ENCODE results near the gene PLEKHG4. TPM values are rescaled to one million over a fixed set of nuclear protein-coding genes. Genes with fewer than 3 reads are reported as not detected.

Gene PLEKHG4
- total RNA-seq, 1 experiment from 2014 or later, result 32.7 TPM

DNA sequence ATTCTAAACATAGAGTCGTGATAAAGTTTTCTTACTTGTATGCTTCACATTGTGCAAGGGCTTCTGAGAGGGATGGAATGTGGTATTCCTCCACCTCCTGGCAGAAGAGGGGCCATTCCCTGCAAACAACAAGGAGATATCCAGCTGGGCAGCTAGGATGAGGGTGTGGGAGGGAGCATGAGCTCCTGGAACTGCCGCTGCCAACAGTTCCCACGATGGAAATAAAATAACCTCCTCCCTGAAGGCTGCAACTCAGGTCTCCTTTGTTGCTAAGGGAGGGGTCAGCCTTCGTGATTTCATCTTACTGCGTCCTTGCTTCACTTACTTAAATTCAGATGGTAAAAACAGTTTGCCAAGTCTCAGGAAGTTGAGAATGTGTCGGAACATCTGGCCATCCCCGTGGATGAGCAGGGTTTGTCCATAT is 15.6 kb downstream of the PLEKHG4 start:
- H3K27ac Mint-ChIP-seq (ENCODE audit: low read depth, unreplicated experiment), result no peak overlapping the region
- no peak for TF ChIP-seq CTCF (IDR thresholded peaks at IDR 0.05; ENCODE audit: unreplicated experiment)
- DNase-seq (ENCODE audit: unreplicated experiment), result no peak
- CTCF ChIA-PET, result interaction anchor here (0.6 to 4.9 kb wide), 4 partner anchors 10 to 75 kb away, joined by 3 to 35 read pairs (median 4); no protein-coding TSS in a partner anchor
- H3K4me1 Mint-ChIP-seq (ENCODE audit: insufficient read depth, unreplicated experiment), result peaks cover 7% of the 10 kb centered on the region
- intact Hi-C loops (cut with micrococcal nuclease), result no loop called here
- H3K4me3 Mint-ChIP-seq (ENCODE audit: unreplicated experiment), result no peak overlapping the region
- no peaks in the 10 kb centered on the region for H3K36me3 Mint-ChIP-seq (ENCODE audit: insufficient read depth, unreplicated experiment)
- H3K27me3 Mint-ChIP-seq (ENCODE audit: insufficient read depth, unreplicated experiment), result peaks cover 16% of the 10 kb centered on the region
- POLR2A ChIA-PET, result interaction anchor here (0.7 to 1.1 kb wide), 2 partner anchors 17 to 59 kb away, joined by 3 read pairs; no protein-coding TSS in a partner anchor
- BruUV-seq (replicated peaks), result no TSS peak
- H3K9me3 Mint-ChIP-seq (ENCODE audit: unreplicated experiment), result no peaks in the 10 kb centered on the region

- Mint-ChIP-seq H3K27ac (ENCODE audit: low read depth, unreplicated experiment) (no peak overlapping the region), H3K36me3 (ENCODE audit: insufficient read depth, unreplicated experiment) (no peaks in the 10 kb centered on the region), H3K4me1 (ENCODE audit: insufficient read depth, unreplicated experiment) (peaks cover 7% of the 10 kb centered on the region), H3K27me3 (ENCODE audit: insufficient read depth, unreplicated experiment) (peaks cover 16% of the 10 kb centered on the region), H3K9me3 (ENCODE audit: unreplicated experiment) (no peaks in the 10 kb centered on the region), H3K4me3 (ENCODE audit: unreplicated experiment) (no peak overlapping the region)
- ChIA-PET POLR2A (interaction anchor here (1.1 kb wide), 1 partner anchor 49 kb away, joined by 5 read pairs; the partner anchor contains the start of gene FHOD1), CTCF (interaction anchor here (0.9 to 4.9 kb wide), 4 partner anchors 11 to 132 kb away, joined by 4 to 35 read pairs (median 5); no protein-coding TSS in a partner anchor)
- no peak for DNase-seq (ENCODE audit: unreplicated experiment)
- no peak for TF ChIP-seq CTCF (IDR thresholded peaks at IDR 0.05; ENCODE audit: unreplicated experiment)
- no TSS peak for BruUV-seq (replicated peaks)
- intact Hi-C loops (cut with micrococcal nuclease), result no loop called here
These were observed 17.1 kb downstream of the PLEKHG4 start for GRCh38 chr16:67296420-67296819.

- BruUV-seq (replicated peaks), result no TSS peak
- peaks cover 4% of the 10 kb centered on the region for H3K27me3 Mint-ChIP-seq (ENCODE audit: insufficient read depth, unreplicated experiment)
These were observed 18.9 kb downstream of the PLEKHG4 start for GRCh38 chr16:67298277-67298676.

GRCh38 chr16:67299269-67299668 is 19.9 kb downstream of the PLEKHG4 start:
- no TSS peak for BruUV-seq (replicated peaks)
- no peaks in the 10 kb centered on the region for H3K9me3 Mint-ChIP-seq (ENCODE audit: unreplicated experiment)

More at GRCh38 chr16:67298277-67298676, 18.9 kb downstream of the PLEKHG4 start:
- no peak overlapping the region for H3K4me3 Mint-ChIP-seq (ENCODE audit: unreplicated experiment)
- no peak for DNase-seq (ENCODE audit: unreplicated experiment)
- ChIA-PET CTCF (interaction anchor here (4.9 kb wide), 1 partner anchor 13 kb away, joined by 35 read pairs; no protein-coding TSS in a partner anchor), POLR2A (no interaction called here)
- H3K9me3 Mint-ChIP-seq (ENCODE audit: unreplicated experiment), result no peaks in the 10 kb centered on the region
- intact Hi-C loops (cut with micrococcal nuclease), result no loop called here
- H3K27ac Mint-ChIP-seq (ENCODE audit: low read depth, unreplicated experiment), result no peak overlapping the region
- TF ChIP-seq CTCF (IDR thresholded peaks at IDR 0.05; ENCODE audit: unreplicated experiment), result no peak
- H3K36me3 Mint-ChIP-seq (ENCODE audit: insufficient read depth, unreplicated experiment), result no peaks in the 10 kb centered on the region
- H3K4me1 Mint-ChIP-seq (ENCODE audit: insufficient read depth, unreplicated experiment), result peaks cover 7% of the 10 kb centered on the region

More at GRCh38 chr16:67299269-67299668, 19.9 kb downstream of the PLEKHG4 start:
- DNase-seq (ENCODE audit: unreplicated experiment), result no peak
- H3K36me3 Mint-ChIP-seq (ENCODE audit: insufficient read depth, unreplicated experiment), result no peaks in the 10 kb centered on the region
- no peak overlapping the region for H3K27ac Mint-ChIP-seq (ENCODE audit: low read depth, unreplicated experiment)
- peaks cover 7% of the 10 kb centered on the region for H3K4me1 Mint-ChIP-seq (ENCODE audit: insufficient read depth, unreplicated experiment)
- no peaks in the 10 kb centered on the region for H3K27me3 Mint-ChIP-seq (ENCODE audit: insufficient read depth, unreplicated experiment)
- intact Hi-C loops (cut with micrococcal nuclease), result no loop called here
- ChIA-PET POLR2A (interaction anchor here (0.6 kb wide), 1 partner anchor 52 kb away, joined by 4 read pairs; the partner anchor contains the start of gene FHOD1), CTCF (interaction anchor here (4.9 kb wide), 1 partner anchor 14 kb away, joined by 35 read pairs; no protein-coding TSS in a partner anchor)
- no peak for TF ChIP-seq CTCF (IDR thresholded peaks at IDR 0.05; ENCODE audit: unreplicated experiment)
- H3K4me3 Mint-ChIP-seq (ENCODE audit: unreplicated experiment), result no peak overlapping the region

Data from MCF 10A (cell line).